Islet precursor cell (in vitro differentiated cells): Measurements from ENCODE around the gene PCED1B.
"Not testable (repeated sequence)": the region's sequence is repeated elsewhere in the genome, so short reads cannot be mapped to it uniquely, and the experiment has no call there.

ENCODE experiments used
- DNase-seq: peaks from one replicate; pipeline ENCODE4 v3.0.0-alpha.2; 2018

The PCED1B gene

DNA sequence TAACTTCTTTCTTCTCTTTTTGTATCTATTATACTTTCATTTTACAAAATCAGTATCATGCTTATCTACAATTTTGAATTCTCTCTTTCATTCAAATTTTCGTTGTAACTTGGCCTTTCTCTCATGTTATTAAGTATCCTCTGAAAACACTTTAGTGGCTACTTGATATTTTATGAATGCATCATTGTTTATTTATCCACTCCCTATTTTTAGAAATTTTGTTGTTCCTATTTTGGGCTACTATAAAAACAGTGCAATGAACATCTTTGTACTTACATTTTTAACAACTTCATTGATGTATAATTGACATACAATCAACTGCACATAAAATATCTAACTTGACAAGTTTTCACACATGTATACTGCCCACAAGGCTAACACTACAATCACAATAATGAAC lies 44.3 kb downstream of the PCED1B start:
- DNase-seq, result no peak

DNA sequence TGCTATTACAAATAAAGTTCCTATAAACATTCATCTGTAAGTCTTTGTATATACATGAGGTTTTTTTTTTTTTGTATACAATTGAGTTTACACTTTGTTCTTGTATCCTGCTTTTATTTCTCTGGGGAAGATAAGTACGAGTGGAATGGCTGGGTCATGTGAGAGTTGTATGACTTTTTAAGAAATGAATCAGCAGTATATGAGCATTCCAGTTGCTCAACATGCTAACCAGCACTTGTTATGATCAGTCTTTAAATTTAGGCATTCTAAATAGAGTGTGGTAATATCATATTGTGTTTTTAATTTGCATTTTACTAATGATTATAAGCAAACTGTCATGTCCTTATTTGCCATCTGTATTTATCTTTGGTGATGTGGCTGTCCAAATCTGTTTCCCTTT lies 45.0 kb downstream of the PCED1B start:
- DNase-seq, result no peak

DNA sequence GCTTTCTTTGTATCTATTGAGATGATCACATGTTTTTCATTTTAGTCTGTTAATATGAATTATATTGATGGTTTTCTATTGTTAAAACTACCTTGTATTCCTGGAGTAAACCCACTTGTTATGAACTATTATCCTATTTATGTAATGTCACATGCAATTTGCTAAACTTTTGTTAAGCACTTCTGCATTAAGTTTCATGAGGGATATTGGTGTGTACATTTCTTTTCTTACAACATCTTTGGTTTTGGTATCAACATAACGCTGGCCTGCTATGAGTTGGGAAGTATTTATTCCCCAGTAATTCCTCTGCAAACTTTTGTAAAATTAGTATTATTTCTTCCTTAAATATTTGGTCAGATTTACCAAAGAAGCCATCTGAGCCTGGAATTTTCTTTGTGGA lies 46.8 kb downstream of the PCED1B start:
- DNase-seq, result no peak

DNA sequence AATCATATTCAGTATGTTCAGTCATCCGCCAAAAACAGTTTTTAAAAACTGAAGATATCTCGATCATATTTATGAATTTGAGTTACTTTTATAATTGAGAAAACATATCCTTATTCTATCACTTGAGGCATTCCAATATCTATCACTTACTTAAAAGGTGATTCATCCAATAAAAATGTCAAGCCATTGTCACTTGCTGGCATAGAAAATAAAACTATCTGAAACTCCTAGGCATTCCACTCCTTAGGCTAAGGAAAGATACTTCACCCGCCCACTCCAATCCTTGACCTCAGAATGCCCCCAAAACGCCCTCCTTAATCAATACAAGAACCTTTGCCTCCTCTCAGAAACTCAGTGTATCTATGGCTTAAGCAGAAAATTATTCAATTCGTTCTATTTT lies 51.6 kb downstream of the PCED1B start:
- DNase-seq, result no peak

DNA sequence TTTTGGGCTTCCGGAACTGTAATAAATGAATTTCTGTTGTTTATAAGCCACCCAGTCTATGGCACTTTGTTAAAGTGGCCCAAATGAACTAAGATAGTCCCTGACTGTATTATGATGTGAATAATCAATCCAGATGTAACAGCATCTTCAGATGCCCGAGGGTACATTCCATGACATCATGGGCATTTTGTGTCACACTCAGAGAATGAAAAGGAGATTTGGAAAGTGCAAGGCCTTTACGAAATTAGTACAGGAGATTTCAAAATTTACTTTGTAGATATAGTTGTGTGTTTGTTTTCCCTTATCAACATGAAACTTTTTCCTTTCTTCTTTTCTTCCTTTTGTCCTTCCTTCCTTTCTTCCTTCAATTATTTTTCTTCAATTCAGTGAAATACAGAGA lies 54.6 kb downstream of the PCED1B start:
- no peak for DNase-seq

DNA sequence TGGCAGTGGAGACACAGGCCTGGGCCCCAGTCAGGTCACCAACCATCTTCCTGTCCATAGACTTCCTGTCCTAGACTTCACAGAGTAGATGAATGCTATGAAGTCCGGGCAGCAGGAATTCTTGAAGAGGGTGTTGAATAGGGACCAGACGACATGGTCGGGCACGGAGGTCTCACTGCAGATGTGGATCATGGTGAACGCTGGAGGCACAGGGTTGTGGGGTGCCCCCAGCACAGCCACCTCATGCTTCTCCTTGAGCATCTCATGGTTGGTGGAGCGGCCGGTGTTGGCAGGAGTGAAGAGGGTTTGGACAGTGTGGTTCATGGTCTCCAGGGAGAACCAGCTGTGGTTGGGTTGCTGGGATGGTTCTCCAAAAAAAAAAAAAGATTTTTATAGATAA lies 56.2 kb downstream of the PCED1B start:
- DNase-seq, result no peak

DNA sequence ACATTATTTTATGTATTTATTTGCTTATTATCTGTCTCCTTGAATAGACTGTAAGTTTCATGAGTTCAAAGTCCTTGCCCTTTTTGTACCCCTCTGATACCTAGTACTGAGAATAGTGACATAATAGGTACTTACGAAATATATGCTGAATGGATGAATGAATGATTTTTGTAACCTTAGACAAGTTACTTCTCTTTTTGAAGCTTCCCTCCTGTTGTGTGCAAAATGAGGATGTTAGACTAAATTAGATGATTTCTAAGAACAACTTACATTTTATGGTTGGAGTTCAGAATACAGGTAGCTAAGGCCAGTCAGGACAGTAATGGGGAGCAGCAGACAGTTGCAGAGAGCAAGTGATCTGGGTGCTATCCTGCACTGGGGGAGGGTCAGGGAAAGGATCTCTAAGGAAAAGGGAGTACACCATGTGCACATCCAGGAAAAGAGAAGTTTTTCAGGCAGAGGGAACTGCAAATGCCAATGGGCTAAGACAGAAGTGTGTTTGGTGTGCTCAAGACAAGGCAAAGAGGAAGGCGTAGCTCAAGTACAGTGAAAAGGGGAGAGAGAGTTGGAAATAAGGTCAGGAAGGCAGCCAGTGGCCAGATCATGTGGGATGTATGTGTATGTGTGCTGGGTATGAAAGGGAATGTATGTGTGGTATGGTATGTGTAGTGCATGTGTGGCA lies 59.7 kb downstream of the PCED1B start:
- no peak for DNase-seq

DNA sequence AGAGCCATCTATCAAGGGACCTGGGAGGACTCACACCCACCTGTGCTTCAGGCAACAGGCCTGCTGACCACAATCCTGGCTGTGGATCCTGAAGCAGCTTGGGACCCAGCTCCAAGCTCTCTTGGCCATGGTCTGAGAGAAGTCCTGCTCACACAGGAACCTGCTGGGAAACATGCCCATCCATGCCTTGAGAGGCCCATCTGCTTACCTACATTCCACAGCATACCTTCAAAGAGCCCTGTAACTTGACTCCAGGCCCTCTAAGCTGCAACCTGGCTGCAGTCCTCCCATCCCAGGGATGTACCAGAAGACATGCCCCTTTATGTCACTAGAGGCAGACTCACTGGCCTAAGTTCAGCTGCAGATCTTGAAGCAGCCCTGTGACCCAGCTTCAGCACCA lies 62.0 kb downstream of the PCED1B start:
- DNase-seq, result no peak

DNA sequence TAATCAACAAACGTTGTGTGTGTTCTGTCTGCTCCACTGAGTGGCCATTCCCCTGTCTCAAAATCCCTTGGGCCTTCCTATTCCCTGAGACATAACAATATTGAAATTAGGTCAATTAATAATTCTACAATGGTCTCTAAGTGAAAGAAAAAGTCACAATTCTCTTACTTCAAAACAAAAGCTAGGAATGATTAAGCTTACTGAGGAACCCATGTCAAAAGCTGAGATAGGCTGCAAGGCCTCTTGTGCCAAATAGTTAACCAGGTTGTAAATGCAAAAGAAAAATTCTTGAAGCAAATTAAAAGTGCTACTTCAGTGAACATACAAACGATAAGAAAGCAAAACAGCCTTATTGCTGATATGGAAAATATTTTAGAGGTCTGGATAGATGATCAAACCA lies 65.3 kb downstream of the PCED1B start:
- no peak for DNase-seq

DNA sequence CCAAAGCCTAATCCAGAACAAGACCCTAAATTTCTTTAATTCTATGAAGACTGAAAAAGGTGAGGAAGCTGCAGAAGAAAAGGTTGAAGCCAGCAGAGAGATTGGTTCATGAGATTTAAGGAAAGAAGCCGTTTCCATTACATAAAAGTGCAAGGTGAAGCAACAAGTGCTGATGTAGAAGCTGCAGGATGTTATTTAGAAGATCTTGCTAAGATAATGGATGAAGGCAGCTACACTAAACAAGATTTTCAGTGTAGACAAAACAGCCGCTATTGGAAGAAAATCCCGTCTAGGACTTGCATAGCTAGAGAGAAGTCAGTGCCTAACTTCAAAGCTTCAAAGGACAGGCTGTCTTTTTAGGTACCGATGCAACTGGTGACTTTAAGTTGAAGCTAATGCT lies 65.8 kb downstream of the PCED1B start:
- no peak for DNase-seq

DNA sequence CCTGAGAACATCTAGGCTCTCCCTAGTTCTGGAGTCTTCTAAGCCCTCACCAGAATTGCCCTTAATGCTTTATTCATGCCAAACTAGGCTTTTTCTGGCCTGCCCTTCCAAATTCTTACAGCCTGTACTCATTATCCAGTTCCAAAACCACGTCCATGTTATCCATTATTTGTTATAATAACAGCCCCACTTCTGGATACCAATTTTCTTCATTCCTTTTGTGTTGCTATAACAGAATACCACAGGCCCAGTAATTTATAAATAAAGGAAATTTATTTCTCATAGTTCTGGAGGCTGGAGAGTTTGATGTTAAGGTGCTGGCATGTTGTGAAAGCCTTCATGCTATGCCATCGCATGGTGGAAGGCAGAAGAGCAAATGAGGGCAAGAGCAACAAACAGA lies 68.3 kb downstream of the PCED1B start:
- DNase-seq, result no peak

DNA sequence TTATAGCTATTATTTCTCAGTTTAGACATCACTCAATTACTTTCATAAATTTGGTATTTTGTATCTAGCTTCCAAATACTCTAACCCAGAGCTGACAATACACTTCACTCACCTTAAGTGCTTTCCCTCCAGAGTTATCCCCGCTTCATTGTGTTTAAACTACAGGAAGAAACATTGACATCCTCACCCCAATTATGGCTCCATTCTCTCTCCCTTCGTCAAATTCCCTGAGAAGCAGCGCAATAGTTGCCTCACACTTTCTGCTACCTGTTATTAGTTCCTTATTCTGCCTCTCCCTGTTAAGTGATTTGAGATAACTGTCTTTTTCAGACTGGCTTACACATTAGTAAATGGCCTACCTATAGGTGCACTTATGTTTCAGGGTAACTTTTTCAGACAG lies 69.7 kb downstream of the PCED1B start:
- DNase-seq, result no peak

DNA sequence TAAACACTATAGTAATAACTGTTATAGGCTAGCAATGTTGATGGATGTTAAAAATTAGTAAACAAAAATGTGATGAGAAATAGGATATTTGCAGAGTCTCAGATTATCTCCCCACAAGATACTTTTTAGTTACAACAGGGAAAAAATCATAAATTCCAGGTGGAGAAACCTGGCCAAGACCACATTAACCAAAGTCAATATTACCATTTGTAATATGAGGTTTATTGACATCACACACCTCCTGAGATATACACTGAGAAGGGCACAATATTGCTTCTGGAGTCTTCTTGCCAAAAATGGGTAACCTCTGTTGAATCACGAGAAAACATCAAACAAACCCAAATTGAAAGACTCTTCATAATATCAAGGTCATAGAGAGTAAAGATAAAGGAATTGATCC lies 72.7 kb downstream of the PCED1B start:
- DNase-seq, result no peak

DNA sequence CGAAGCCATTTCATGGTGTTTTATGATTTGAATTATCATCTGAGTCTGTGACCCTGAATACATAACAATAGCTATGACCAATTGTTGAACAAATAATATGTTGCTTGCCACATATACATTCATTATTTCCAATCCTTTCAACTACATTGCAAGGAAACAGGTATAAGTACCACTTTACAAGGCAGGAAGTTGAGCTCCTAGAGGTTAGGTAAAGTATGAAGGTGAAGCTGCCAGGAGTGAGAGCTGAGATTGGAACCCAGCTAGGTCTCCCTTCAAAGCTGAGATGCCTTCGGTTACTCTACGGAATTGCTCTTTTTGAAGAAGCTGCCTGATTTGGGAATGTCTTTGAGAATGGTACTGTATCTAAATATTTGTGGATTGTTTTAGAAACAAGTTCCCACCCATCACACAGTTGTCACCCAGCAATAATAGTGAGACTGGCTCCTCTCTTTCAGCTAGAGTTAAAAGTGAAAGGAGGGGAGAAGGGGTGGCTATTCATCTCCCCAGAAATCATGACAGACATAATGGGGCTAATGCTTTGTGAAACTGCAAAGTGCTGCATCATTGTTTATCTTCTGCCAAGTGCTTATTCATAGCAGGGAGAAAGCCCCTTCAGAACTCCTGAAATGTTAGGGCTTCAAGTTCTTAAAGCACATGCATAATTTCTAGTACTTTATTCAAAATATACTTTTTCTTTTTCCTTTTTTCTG lies 76.2 kb downstream of the PCED1B start:
- no peak for DNase-seq

DNA sequence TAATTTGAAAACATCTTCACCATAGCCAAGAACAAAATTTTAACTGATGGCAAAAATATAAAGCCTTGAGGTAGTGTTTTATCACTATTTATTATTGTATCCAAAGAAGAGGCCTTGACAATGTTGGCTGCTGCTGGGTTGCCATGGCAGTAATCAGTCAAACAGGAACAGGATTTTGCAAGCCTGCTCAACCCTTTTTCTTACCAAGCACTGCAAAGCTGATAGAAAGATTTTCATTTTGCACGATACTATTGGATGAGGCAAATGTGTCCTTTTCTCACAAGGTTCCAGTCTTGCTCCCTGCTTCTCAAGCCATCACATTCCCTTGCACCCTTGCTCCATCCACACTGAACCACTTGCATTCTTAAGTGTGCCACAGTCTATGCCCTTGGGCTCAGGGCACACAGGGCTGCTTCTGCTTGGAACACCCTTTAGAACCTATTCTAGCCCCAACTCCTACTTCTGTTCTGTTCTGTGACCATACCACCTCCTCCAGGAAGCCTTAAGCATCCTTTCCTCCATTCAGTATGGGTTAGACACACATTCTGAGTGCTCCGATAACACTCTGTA lies 76.8 kb downstream of the PCED1B start:
- no peak for DNase-seq

DNA sequence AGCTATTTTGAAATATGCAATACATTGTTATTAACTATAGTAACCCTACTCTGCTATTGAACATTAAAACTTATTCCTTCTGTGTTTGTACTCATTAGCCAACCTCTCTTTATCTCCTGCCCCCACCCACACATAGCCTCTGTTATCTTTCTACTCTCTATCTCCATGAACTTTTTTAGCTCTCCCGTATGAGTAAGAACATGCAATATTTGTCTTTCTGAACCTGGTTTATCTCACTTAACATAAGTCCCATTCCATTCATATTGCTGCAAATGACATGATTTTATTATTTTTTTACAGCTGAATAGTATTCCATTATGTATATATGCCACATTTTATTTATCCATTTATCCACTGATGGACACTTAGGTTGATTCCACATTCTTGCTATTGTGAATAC lies 79.4 kb downstream of the PCED1B start:
- no peak for DNase-seq

DNA sequence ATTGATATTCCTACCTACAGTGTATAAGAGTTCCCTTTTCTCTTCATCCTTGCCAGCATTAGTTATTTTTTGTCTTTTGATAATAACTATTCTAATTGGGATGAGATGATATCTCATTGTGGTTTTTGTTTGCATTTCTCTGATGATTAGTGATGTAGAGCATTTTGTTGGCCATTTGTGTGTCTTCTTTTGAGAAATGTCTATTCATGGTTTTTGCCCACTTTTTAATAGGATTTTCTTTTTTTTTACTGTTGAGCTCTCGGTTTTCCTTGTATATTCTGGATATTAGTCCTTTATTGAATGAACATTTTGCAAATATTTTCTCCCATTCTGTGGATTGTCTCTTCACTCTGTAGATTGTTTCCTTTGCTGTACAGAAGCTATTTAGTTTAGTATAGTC lies 79.9 kb downstream of the PCED1B start:
- DNase-seq, result no peak

DNA sequence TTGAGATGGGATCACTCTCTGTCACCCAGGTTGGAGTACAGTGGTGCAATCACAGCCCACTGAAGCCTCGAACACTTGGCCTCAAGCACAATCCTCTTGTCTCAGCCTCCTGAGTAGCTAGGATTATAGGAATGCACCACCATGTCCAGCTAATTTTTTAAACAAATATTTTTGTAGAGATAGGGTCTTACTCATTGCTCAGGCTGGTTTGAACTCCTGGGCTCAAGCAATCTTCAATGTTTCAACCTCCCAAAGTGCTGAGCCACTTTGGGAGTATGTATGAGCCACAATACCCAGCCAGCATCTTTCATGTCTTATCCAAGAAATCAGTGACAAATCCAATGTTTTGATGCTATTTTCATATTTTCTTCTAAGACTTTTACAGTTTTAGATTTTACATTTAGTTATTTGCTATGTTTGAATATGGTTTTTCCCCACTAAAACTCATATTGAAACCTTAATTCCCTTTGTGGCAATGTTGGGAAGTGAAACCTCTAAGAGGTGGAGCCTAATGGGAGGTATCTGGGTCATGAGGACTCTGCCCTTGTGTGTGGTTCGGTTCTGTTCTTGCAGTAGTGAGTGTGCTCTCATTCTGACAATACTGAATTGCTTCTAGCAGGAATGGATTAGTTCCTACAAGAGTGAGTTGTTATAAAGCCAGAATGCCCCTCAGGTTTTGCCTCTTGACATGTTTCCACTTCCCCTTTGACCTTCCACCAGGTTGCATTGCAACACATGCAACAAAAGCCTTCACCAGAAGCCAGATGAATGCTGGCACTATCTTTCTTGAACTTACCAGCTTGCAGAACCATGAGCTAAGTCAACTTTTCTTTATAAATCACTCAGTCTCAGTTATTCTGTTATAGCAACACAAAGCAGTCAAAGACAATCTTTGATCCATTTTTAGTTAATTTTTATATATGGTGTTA lies 81.2 kb downstream of the PCED1B start:
- no peak for DNase-seq

DNA sequence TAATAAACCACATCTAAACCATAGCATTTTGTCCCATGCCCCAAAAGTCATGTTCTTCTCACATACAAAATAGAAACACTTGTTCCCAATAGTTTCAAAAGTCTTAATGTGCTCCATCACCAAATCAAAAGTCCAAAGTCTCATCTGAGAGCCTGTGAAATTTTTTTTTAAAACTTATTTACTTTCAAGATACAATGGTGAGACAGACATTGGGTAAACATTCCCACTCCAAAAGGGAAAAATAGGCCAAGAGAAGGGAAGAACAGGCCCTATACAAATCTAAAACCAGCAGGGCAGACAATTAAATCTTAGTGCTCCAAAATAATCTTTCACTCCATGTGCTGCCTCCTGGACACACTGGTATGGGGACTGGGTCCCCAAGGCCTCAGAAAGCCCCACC lies 84.7 kb downstream of the PCED1B start:
- DNase-seq, result no peak

DNA sequence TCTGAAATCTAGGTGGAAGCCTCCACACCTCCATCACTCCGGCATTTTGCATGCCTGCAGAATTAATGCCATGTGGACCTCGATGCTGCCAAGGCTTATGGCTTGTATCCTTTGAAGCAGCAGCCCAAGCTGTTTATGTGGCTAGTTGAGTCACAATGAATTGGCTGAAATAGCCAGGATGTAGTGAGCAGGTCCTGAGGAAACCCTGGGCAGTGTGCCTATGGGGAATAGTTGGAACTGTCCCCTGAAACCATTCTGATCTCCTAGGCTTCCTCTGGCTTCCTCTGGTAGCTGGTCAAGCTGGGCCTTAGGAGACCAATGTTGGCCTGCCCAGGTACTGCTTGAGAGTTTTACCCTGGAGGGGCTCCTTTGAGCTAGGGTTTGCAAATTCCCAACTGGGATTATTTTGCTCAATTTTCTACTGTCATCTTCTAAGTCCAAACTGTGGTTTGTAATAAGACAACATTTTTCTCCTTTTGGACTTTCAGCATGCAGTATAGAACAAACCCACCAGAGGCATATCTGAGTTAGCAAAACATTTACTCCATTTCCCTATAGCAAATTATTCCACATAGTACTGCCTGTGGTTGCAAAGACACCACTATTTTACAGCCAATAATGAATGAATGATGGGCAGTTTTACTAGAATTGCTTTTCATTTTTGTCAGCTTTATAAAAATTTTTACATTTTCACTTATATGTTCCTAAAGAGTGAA lies 85.5 kb downstream of the PCED1B start:
- no peak for DNase-seq

DNA sequence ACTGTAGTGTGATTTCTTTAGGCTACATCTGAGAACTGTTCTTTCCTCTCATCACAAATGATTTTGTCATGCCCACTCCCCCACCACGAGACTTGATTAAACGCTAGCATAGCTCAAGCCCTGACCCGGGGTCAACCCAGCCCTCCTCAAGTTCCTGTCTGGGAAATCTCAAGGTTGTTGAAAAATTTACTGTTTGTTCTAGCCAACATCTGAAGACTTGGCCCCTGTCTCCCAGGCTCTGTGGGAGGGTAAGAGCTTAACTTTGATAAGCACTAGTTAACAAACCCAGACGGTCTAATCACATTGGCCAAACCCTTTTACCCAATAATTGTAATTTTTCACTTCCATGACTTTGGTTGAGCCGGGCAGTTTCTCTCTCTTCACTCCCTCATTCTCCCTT lies 86.5 kb downstream of the PCED1B start:
- no peak for DNase-seq

DNA sequence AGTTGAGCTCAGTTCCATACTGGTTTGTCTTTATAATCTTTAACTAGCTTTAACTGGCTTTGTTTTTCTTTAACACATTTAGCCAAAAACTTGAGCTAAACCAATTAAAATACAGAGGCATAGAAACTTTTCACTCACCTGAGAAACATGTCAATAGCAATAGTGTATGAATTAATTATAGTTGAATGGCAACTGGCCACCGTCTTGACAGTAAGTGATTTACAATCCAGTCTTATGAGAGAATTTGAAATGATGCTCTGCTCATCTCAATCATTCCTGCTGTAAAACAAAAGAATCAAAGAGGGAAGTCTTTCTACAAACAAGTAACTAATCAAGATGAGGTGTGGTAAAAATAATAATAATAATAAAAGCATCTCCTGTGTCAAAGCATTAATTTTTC lies 86.9 kb downstream of the PCED1B start:
- DNase-seq, result no peak

DNA sequence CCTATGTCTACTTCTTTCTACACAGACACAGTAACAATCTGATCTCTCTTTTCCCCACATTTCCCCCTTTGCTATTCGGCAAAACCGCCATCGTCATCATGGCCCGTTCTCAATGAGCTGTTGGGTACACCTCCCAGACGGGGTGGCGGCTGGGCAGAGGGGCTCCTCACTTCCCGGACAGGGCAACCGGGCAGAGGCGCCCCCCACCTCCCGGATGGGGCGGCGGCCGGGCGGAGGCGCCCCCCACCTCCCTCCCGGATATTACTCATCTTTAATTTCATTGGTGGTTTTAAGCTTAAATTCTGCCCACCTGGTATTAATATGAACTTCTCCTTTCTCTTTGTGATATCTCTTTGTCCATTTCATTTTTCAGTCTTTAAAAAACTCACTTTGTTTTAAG lies 90.9 kb downstream of the PCED1B start:
- not testable (repeated sequence) for DNase-seq
